Stimulated activated CD4-positive, alpha-beta T cell treated with anti-CD3 and anti-CD28 coated beads, Interleukin-15, amount 100 ng/mL, for 1 hour (primary cell): Measurements from ENCODE around the gene PLA2G4F.

Source experiments
- DNase-seq, 2 donors: peaks; one replicate each; pipeline ENCODE4 v3.0.0-alpha.2; 2020; ENCODE audit warnings: low read depth in 1 of 2, low spot score in 1 of 2

Gene PLA2G4F

GRCh38 chr15:42147431-42147735 is 9.1 kb downstream of the PLA2G4F start:
- no peak for DNase-seq

- DNase-seq, result no peak
Observed at GRCh38 chr15:42146551-42147430, 9.6 kb downstream of the PLA2G4F start.

- no peak for DNase-seq
Observed at GRCh38 chr15:42145546-42146455, 10.6 kb downstream of the PLA2G4F start.

- DNase-seq, result no peak
Observed at GRCh38 chr15:42144841-42145375, 11.5 kb downstream of the PLA2G4F start.

- DNase-seq, result no peak
Observed at GRCh38 chr15:42143866-42144625, 12.4 kb downstream of the PLA2G4F start.

GRCh38 chr15:42143356-42143755 is 13.1 kb downstream of the PLA2G4F start:
- no peak for DNase-seq

GRCh38 chr15:42141795-42142667 is 14.4 kb downstream of the PLA2G4F start:
- no peak for DNase-seq

- no peak for DNase-seq
Observed at GRCh38 chr15:42141246-42141645, 15.2 kb downstream of the PLA2G4F start.

- DNase-seq, result no peak
Observed at GRCh38 chr15:42140383-42141070, 15.9 kb downstream of the PLA2G4F start.

GRCh38 chr15:42139596-42139995 is 16.8 kb downstream of the PLA2G4F start:
- DNase-seq, result no peak

- DNase-seq, result no peak
Observed at GRCh38 chr15:42138968-42139386, 17.5 kb downstream of the PLA2G4F start.

- DNase-seq, result no peak
Observed at GRCh38 chr15:42138411-42138810, 18.0 kb downstream of the PLA2G4F start.

- DNase-seq, result no peak
Observed at GRCh38 chr15:42137461-42138261, 18.8 kb downstream of the PLA2G4F start.

GRCh38 chr15:42136513-42136912 is 19.9 kb downstream of the PLA2G4F start:
- no peak for DNase-seq

GRCh38 chr15:42135351-42135750 is 21.1 kb downstream of the PLA2G4F start:
- DNase-seq, result no peak

- DNase-seq, result no peak
Observed at GRCh38 chr15:42134617-42135245, 21.7 kb downstream of the PLA2G4F start.

- DNase-seq, result peak in 1 of 2 donors; percentile 36
Observed at GRCh38 chr15:42133886-42134502, 22.4 kb downstream of the PLA2G4F start.

GRCh38 chr15:42133356-42133755 is 23.1 kb downstream of the PLA2G4F start:
- DNase-seq, result no peak
